Skeletal muscle tissue (tissue), 4 donors: ENCODE measurements around the gene CD9. TPM values are rescaled to one million over a fixed set of nuclear protein-coding genes. Genes with fewer than 3 reads are reported as not detected.

Experiments used
- H3K27ac ChIP-seq: one replicate; pipeline ENCODE4 v1.7.0; 2013; ENCODE audit warnings: mild to moderate bottlenecking, low read depth, low read length, inconsistent platforms
- H3K27me3 ChIP-seq, 3 donors: one replicate each; pipeline ENCODE4 v1.7.0; 2013; ENCODE audit warnings: low read length in 3 of 3; ENCODE audit not compliant: control insufficient read depth in 3 of 3, insufficient read depth in 3 of 3
- H3K36me3 ChIP-seq, 3 donors: one replicate each; pipeline ENCODE4 v1.7.0; 2013; ENCODE audit warnings: low read length in 3 of 3; ENCODE audit not compliant: control insufficient read depth in 3 of 3, insufficient read depth in 3 of 3
- H3K4me1 ChIP-seq, 3 donors: one replicate each; pipeline ENCODE4 v1.7.0; 2013; ENCODE audit warnings: low read length in 3 of 3, mild to moderate bottlenecking in 3 of 3; ENCODE audit not compliant: control insufficient read depth in 3 of 3, insufficient read depth in 3 of 3
- H3K4me3 ChIP-seq, 3 donors: one replicate each; pipeline ENCODE4 v1.7.0; 2013; ENCODE audit warnings: low read length in 3 of 3
- H3K9ac ChIP-seq, 3 donors: one replicate each; pipeline ENCODE4 v1.7.0; 2013; ENCODE audit warnings: low read length in 3 of 3, mild to moderate bottlenecking in 3 of 3, moderate library complexity in 2 of 3, low read depth in 1 of 3
- H3K9me3 ChIP-seq, 3 donors: one replicate each; pipeline ENCODE4 v1.7.0; 2013; ENCODE audit warnings: low read length in 3 of 3; ENCODE audit not compliant: control insufficient read depth in 3 of 3
- total RNA-seq: library from RNA; depleted of rRNA; stranded (reverse); fragments of >200 nt; gene quantifications from one replicate; pipeline ENCODE4 v1.2.3, GENCODE V29; 2014
- donor health status: Osteomylitis.

Gene CD9
- total RNA-seq, 1 donor from 2014 or later: 62.6 TPM

DNA sequence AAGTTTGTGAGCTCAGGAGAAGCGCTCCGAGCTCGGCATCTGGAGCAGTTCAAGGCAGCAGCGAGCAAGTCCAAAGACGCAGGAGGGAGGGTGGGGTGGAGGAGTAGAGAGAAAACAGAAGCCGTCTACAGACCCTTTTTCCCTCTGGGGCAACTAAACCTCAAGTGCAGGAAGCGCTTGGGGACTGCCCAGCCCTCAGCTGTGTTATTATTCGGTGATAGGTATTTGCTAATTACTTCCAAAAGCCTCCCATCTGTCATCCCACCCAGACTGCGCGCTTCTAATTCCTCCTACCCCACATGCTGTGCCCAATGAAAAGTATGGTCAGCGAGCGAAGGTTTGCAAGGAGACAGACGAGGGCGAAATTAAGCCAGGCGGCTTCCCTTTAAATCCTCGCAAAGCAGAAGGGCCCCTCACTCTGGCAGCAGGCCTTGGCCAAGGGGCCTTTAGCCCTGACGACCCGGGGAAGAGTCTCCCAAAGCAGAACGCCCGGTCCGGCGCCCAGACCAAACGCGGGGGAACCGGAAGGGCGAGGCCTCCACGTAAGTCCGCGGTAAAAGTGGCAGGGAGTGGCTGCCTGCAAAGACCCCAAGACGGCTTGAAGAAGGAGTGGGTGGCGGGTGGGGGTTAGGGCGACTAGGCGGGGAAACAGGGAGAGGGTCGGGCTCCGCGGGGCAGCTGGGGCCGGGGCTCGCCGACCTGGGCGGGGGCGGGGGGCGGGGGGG lies 507 bp upstream of the CD9 start:
- H3K36me3 ChIP-seq: no peaks in the 10 kb centered on the region
- peaks cover 36 to 47% (median 43%) of the 10 kb centered on the region in 3 donors for H3K4me1 ChIP-seq
- H3K9ac ChIP-seq: peak overlapping the region; percentile 46 to 79 (median 61)
- peaks cover 3 to 12% (median 5%) of the 10 kb centered on the region in 3 donors for H3K27me3 ChIP-seq
- peak overlapping the region; percentile 62 for H3K27ac ChIP-seq
- H3K4me3 ChIP-seq: peak overlapping the region; percentile 49 to 81 (median 59)
- no peaks in the 10 kb centered on the region for H3K9me3 ChIP-seq

- no peaks in the 10 kb centered on the region for H3K9me3 ChIP-seq
- H3K9ac ChIP-seq: peak overlapping the region; percentile 71 to 86 (median 80)
- H3K36me3 ChIP-seq: no peaks in the 10 kb centered on the region
- H3K4me3 ChIP-seq: peak overlapping the region; percentile 73 to 81 (median 77)
- peaks cover 3 to 12% (median 5%) of the 10 kb centered on the region in 3 donors for H3K27me3 ChIP-seq
- H3K4me1 ChIP-seq: peaks cover 49 to 52% (median 52%) of the 10 kb centered on the region in 3 donors
- peak overlapping the region; percentile 66 for H3K27ac ChIP-seq
Measured at GRCh38 chr12:6201213-6201608, 1.0 kb downstream of the CD9 start.

DNA sequence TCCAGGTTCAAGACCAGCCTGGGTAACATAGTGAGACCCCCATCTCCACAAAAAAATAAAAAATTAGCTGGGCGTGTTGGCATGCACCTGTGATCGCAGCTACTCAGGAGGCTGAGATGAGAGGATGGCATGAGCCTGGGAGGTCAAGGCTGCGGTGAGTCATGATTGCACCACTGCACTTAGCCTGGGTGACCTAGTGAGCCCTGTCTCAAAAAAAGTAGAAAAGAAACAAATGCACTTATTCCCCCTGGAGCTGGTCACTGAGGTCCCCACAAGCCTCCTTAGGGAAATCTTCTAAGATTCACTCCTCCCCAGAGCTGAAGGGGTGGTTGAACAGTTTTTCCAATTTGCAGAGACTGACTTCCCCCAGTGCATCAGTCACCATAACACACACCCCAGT lies 1.6 kb downstream of the CD9 start:
- peak overlapping the region; percentile 73 to 81 (median 77) for H3K4me3 ChIP-seq
- H3K9ac ChIP-seq: peak overlapping the region in 2 of 3 donors; percentile 33 to 68
- H3K9me3 ChIP-seq: no peaks in the 10 kb centered on the region
- H3K27ac ChIP-seq: no peak overlapping the region
- no peaks in the 10 kb centered on the region for H3K36me3 ChIP-seq
- peaks cover 53 to 54% (median 53%) of the 10 kb centered on the region in 3 donors for H3K4me1 ChIP-seq
- H3K27me3 ChIP-seq: peaks cover 3 to 12% (median 5%) of the 10 kb centered on the region in 3 donors

GRCh38 chr12:6202304-6202703 lies 2.1 kb downstream of the CD9 start:
- Histone ChIP-seq H3K9ac (peak overlapping the region in 2 of 3 donors; percentile 33 to 68), H3K9me3 (no peaks in the 10 kb centered on the region), H3K27me3 (peaks cover 3 to 12% (median 5%) of the 10 kb centered on the region in 3 donors), H3K4me1 (peaks cover 53 to 59% (median 58%) of the 10 kb centered on the region in 3 donors), H3K36me3 (no peaks in the 10 kb centered on the region), H3K27ac (no peak overlapping the region), H3K4me3 (peak overlapping the region in 2 of 3 donors; percentile 77 to 81)

DNA sequence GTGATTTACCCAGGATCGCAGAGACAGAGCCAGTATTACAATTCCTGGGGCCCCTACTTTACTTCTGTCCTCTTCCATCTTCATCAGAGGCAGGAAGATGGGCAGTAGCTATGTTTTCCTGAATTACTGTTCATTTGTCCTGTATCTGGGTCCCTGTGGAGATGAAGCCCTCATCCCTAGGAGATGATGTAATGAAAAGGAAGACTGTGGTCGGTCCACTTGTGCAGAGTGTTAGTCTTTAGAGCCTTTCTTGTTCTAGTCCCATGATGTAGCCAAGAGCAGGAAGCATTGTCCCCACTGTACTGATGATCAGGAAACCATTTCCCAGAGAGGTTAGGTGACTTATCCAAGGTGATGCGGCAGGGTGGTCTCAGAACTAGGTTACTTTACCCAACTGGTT lies 2.6 kb downstream of the CD9 start:
- no peak overlapping the region for H3K27ac ChIP-seq
- H3K36me3 ChIP-seq: no peaks in the 10 kb centered on the region
- H3K27me3 ChIP-seq: peaks cover 3 to 12% (median 5%) of the 10 kb centered on the region in 3 donors
- no peaks in the 10 kb centered on the region for H3K9me3 ChIP-seq
- peak overlapping the region in 1 of 3 donors; percentile 40 for H3K9ac ChIP-seq
- H3K4me3 ChIP-seq: peak overlapping the region in 2 of 3 donors; percentile 77 to 81
- H3K4me1 ChIP-seq: peaks cover 53 to 62% (median 58%) of the 10 kb centered on the region in 3 donors

DNA sequence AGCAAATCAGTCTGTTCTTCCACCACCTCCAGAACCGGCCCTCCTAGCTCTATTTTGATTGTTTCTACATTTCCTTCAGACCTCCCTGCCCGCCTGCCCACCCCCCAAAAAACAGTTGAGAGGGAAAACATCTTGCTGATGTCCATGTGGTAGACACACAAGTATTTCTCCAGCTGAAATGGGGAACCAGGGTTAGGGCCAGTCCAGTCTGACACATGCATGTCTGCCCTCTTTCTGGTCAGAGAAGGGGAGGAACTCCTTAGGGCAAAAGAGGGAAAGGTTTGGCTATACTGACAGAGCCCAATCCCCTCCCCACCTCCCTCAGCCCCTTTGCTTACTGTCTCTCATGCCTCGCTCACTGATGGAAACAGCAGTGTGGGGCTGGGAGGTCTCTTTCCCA lies 3.4 kb downstream of the CD9 start:
- H3K9ac ChIP-seq: peak overlapping the region in 2 of 3 donors; percentile 40 to 51
- no peaks in the 10 kb centered on the region for H3K9me3 ChIP-seq
- H3K36me3 ChIP-seq: no peaks in the 10 kb centered on the region
- peaks cover 3 to 12% (median 5%) of the 10 kb centered on the region in 3 donors for H3K27me3 ChIP-seq
- H3K4me1 ChIP-seq: peaks cover 55 to 63% (median 60%) of the 10 kb centered on the region in 3 donors
- H3K27ac ChIP-seq: no peak overlapping the region
- H3K4me3 ChIP-seq: peak overlapping the region in 1 of 3 donors; percentile 14

- H3K9me3 ChIP-seq: no peaks in the 10 kb centered on the region
- H3K36me3 ChIP-seq: peaks cover 0 to 2% (median 0%) of the 10 kb centered on the region in 3 donors
- H3K4me1 ChIP-seq: peaks cover 55 to 63% (median 56%) of the 10 kb centered on the region in 3 donors
- H3K4me3 ChIP-seq: peak overlapping the region in 2 of 3 donors; percentile 13 to 34
- peak overlapping the region in 2 of 3 donors; percentile 69 to 72 for H3K9ac ChIP-seq
- H3K27ac ChIP-seq: peak overlapping the region; percentile 59
- peaks cover 3 to 12% (median 5%) of the 10 kb centered on the region in 3 donors for H3K27me3 ChIP-seq
Measured at GRCh38 chr12:6204533-6205143, 4.4 kb downstream of the CD9 start.

- H3K9ac ChIP-seq: peak overlapping the region in 2 of 3 donors; percentile 69 to 72
- H3K27ac ChIP-seq: peak overlapping the region; percentile 59
- H3K9me3 ChIP-seq: no peaks in the 10 kb centered on the region
- H3K4me1 ChIP-seq: peaks cover 57 to 65% (median 58%) of the 10 kb centered on the region in 3 donors
- peaks cover 0 to 2% (median 0%) of the 10 kb centered on the region in 3 donors for H3K36me3 ChIP-seq
- H3K4me3 ChIP-seq: peak overlapping the region in 2 of 3 donors; percentile 13 to 34
- peaks cover 3 to 12% (median 5%) of the 10 kb centered on the region in 3 donors for H3K27me3 ChIP-seq
Measured at GRCh38 chr12:6205144-6205539, 4.9 kb downstream of the CD9 start.

- Histone ChIP-seq H3K27me3 (peaks cover 3 to 10% (median 5%) of the 10 kb centered on the region in 3 donors), H3K9me3 (no peaks in the 10 kb centered on the region), H3K36me3 (peaks cover 0 to 2% (median 0%) of the 10 kb centered on the region in 3 donors), H3K27ac (peak overlapping the region; percentile 49), H3K4me3 (peak overlapping the region in 1 of 3 donors; percentile 34), H3K9ac (peak overlapping the region in 1 of 3 donors; percentile 69), H3K4me1 (peaks cover 55 to 64% (median 61%) of the 10 kb centered on the region in 3 donors)
Measured at GRCh38 chr12:6205761-6206160, 5.6 kb downstream of the CD9 start.
